ENCODE data around the gene STXBP5.

DNA sequence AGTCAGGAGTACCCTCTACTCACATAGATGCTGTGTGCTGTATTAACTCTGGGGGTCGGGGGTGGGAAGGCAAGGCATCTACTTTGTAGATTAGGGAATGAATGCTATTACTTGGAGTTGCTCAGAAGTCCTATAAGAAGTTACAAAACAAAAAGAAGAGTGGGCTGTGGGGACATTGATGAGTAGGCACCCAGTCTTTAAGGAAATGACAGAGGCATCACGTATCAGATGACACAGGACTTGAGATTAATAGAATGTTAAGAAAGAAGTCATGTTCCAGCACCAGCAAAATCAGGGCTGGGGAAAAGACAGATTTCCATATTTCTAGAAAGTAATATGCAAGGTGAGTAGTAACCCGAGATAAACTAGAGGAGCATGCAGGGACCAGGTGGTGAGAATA is 19.0 kb upstream of the STXBP5 start:
- TF ChIP-seq POLR2A (IDR thresholded peaks at IDR 0.05; ENCODE audit: low read length) (no peak), GATA1 (IDR thresholded peaks at IDR 0.05; ENCODE audit: low read depth, low read length) (no peak)
